Lower leg skin (tissue), 4 donors: ENCODE measurements around the gene NABP1. TPM values are rescaled to one million over a fixed set of nuclear protein-coding genes. Genes with fewer than 3 reads are reported as not detected.

Source experiments
- DNase-seq, 2 donors: peaks; one replicate each; pipeline ENCODE4 v3.0.0-alpha.2; 2019; ENCODE audit warnings: low spot score in 2 of 2
- H3K4me3 ChIP-seq: fragments of 200-600 bp; sonication (generic); 2 replicates; pipeline ENCODE4 v1.5.1; 2017; ENCODE audit warnings: mild to moderate bottlenecking, low read depth; ENCODE audit not compliant: poor library complexity, severe bottlenecking
- CTCF ChIP-seq, 3 donors: fragments of 450-650 bp; IDR thresholded peaks; one replicate each; pipeline ENCODE4 v1.5.1; 2016; ENCODE audit warnings: antibody characterized with exemption in 3 of 3, mild to moderate bottlenecking in 3 of 3, moderate library complexity in 2 of 3
- POLR2A ChIP-seq, 2 donors: fragments of 450-650 bp; IDR thresholded peaks; one replicate each; pipeline ENCODE4 v1.6.1; 2016 to 2017; ENCODE audit warnings: antibody characterized with exemption in 2 of 2, mild to moderate bottlenecking in 1 of 2, moderate library complexity in 1 of 2
- WGBS, 2 donors: methylation state at CpG; one replicate each; pipeline ENCODE4 v1.1.5; 2018; 5-methylcytosine and 5-hydroxymethylcytosine counted together
- intact Hi-C: fragments of 100-400 bp; cut with DNase I; formaldehyde crosslinking; loops from one replicate; pipeline ENCODE4 v1.15.0; 2023; ENCODE audit warnings: low total_unique reads
- total RNA-seq, 4 donors: library from RNA; depleted of rRNA; stranded (reverse); fragments of >200 nt; gene quantifications; one replicate each; pipeline ENCODE4 v1.1.0, GENCODE V29; 2016

Gene NABP1
- total RNA-seq, 4 donors from 2014 or later: 6.2 to 38.0 (median 9.5) TPM

- 83 to 88% methylated on average over 5 of the region's 5 CpGs for WGBS, 2 donors
- DNase-seq: no peak
- H3K4me3 ChIP-seq: no peak overlapping the region
- intact Hi-C loops: no loop called here
- TF ChIP-seq POLR2A (IDR thresholded peaks at IDR 0.05): no peak
- no peak for TF ChIP-seq CTCF (IDR thresholded peaks at IDR 0.05)
Measured at GRCh38 chr2:191653667-191654391, 24.1 kb upstream of the NABP1 start.

GRCh38 chr2:191656391-191656790 is 21.5 kb upstream of the NABP1 start:
- no peak for DNase-seq
- TF ChIP-seq POLR2A (IDR thresholded peaks at IDR 0.05) (no peak), CTCF (IDR thresholded peaks at IDR 0.05) (no peak)
- H3K4me3 ChIP-seq: no peak overlapping the region
- intact Hi-C loops: no loop called here

GRCh38 chr2:191656792-191657191 is 21.1 kb upstream of the NABP1 start:
- intact Hi-C loops: no loop called here
- H3K4me3 ChIP-seq: no peak overlapping the region
- TF ChIP-seq CTCF (IDR thresholded peaks at IDR 0.05) (no peak), POLR2A (IDR thresholded peaks at IDR 0.05) (no peak)
- DNase-seq: no peak

GRCh38 chr2:191657977-191658376 is 20.0 kb upstream of the NABP1 start:
- TF ChIP-seq POLR2A (IDR thresholded peaks at IDR 0.05) (no peak), CTCF (IDR thresholded peaks at IDR 0.05) (no peak)
- intact Hi-C loops: no loop called here
- DNase-seq: no peak
- H3K4me3 ChIP-seq: no peak overlapping the region

GRCh38 chr2:191659198-191659597 is 18.7 kb upstream of the NABP1 start:
- DNase-seq: no peak
- intact Hi-C loops: no loop called here
- TF ChIP-seq POLR2A (IDR thresholded peaks at IDR 0.05) (no peak), CTCF (IDR thresholded peaks at IDR 0.05) (no peak)
- H3K4me3 ChIP-seq: no peak overlapping the region

- H3K4me3 ChIP-seq: no peak overlapping the region
- TF ChIP-seq CTCF (IDR thresholded peaks at IDR 0.05): no peak
- no peak for TF ChIP-seq POLR2A (IDR thresholded peaks at IDR 0.05)
- intact Hi-C loops: no loop called here
- WGBS, 2 donors: 0 to 24% methylated on average over 1 of the region's 1 CpG
- DNase-seq: no peak
Measured at GRCh38 chr2:191660575-191660974, 17.4 kb upstream of the NABP1 start.
